SK-N-SH (cell line): ENCODE results near the gene ARMC9.

Experiments used
- EP300 ChIP-seq, 2 experiments: IDR thresholded peaks; 2 replicates each; pipeline versions ENCODE4 v1.4.0 to v1.6.1; 2012; ENCODE audit warnings: borderline replicate concordance in 1 of 2, low read depth in 1 of 2, low read length in 1 of 2
- JUND ChIP-seq: IDR thresholded peaks from 2 replicates; pipeline ENCODE4 v1.4.0; 2012
- MXI1 ChIP-seq: IDR thresholded peaks from 2 replicates; pipeline ENCODE4 v1.6.1; 2012; ENCODE audit warnings: mild to moderate bottlenecking, low read depth, low read length, improper control_type of control experiment
- NRF1 ChIP-seq: IDR thresholded peaks from 2 replicates; pipeline ENCODE4 v1.6.1; 2012; ENCODE audit warnings: low read depth, mild to moderate bottlenecking, low read length
- POLR2AphosphoS5 ChIP-seq: IDR thresholded peaks from 2 replicates; pipeline ENCODE4 v1.6.1; 2012; ENCODE audit warnings: low read depth, low read length
- RAD21 ChIP-seq: IDR thresholded peaks from 2 replicates; pipeline ENCODE4 v1.6.1; 2012; ENCODE audit warnings: mild to moderate bottlenecking, low read length
- RXRA ChIP-seq: IDR thresholded peaks from 2 replicates; pipeline ENCODE4 v1.4.0; 2012; ENCODE audit warnings: low read depth, mild to moderate bottlenecking, borderline replicate concordance
- SMC3 ChIP-seq: IDR thresholded peaks from 2 replicates; pipeline ENCODE4 v1.6.1; 2012; ENCODE audit warnings: low read depth, low read length, improper control_type of control experiment
- TCF12 ChIP-seq: IDR thresholded peaks from 2 replicates; pipeline ENCODE4 v1.4.0; 2012
- TEAD4 ChIP-seq: IDR thresholded peaks from 2 replicates; pipeline ENCODE4 v1.4.0; 2012; ENCODE audit warnings: mild to moderate bottlenecking, borderline replicate concordance; ENCODE audit not compliant: insufficient read depth
- YY1 ChIP-seq: IDR thresholded peaks from 2 replicates; pipeline ENCODE4 v1.4.0; 2012; ENCODE audit warnings: low read depth, mild to moderate bottlenecking
- TF ChIP-seq, protein P1 (sequence below): fragments of 200-600 bp; sonication (generic); IDR thresholded peaks from 2 replicates; pipeline ENCODE4 v1.6.1; 2017; ENCODE audit warnings: antibody characterized with exemption, mild to moderate bottlenecking, moderate library complexity
- TF ChIP-seq, protein P2 (sequence below): IDR thresholded peaks from 2 replicates; pipeline ENCODE4 v1.4.0; 2012; ENCODE audit warnings: low read depth
- TF ChIP-seq, protein P3 (sequence below): IDR thresholded peaks from 2 replicates; pipeline ENCODE4 v1.4.0; 2012; ENCODE audit warnings: low read depth, borderline replicate concordance

DNA sequence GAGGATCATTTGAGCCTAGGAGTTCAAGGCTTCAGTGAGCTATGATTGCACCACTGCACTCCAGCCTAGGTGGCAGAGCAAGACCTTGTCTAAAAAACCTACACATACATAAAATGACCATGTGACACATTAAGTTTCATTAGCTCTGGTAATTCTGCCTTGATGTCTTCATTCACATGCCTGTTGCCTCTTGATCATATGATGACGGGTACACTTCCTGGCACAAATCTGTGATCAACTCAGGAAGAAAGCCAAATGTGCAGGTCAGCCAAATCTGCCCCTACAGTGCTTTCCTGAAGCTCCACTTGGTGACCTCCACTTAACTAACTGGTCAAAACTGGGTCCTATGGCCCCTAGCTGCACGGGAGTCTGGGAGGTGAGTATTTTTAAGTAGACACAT is 142.7 kb downstream of the ARMC9 start:
- TF ChIP-seq, protein P1, sequence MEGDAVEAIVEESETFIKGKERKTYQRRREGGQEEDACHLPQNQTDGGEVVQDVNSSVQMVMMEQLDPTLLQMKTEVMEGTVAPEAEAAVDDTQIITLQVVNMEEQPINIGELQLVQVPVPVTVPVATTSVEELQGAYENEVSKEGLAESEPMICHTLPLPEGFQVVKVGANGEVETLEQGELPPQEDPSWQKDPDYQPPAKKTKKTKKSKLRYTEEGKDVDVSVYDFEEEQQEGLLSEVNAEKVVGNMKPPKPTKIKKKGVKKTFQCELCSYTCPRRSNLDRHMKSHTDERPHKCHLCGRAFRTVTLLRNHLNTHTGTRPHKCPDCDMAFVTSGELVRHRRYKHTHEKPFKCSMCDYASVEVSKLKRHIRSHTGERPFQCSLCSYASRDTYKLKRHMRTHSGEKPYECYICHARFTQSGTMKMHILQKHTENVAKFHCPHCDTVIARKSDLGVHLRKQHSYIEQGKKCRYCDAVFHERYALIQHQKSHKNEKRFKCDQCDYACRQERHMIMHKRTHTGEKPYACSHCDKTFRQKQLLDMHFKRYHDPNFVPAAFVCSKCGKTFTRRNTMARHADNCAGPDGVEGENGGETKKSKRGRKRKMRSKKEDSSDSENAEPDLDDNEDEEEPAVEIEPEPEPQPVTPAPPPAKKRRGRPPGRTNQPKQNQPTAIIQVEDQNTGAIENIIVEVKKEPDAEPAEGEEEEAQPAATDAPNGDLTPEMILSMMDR = no peak
- no peak for TF ChIP-seq JUND
- no peak for TF ChIP-seq SMC3
- TF ChIP-seq, protein P2, sequence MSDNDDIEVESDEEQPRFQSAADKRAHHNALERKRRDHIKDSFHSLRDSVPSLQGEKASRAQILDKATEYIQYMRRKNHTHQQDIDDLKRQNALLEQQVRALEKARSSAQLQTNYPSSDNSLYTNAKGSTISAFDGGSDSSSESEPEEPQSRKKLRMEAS = no peak
- TF ChIP-seq TEAD4 = no peak
- TF ChIP-seq MXI1 = no peak
- no peak for TF ChIP-seq NRF1
- no peak for TF ChIP-seq POLR2AphosphoS5
- TF ChIP-seq, protein P3, sequence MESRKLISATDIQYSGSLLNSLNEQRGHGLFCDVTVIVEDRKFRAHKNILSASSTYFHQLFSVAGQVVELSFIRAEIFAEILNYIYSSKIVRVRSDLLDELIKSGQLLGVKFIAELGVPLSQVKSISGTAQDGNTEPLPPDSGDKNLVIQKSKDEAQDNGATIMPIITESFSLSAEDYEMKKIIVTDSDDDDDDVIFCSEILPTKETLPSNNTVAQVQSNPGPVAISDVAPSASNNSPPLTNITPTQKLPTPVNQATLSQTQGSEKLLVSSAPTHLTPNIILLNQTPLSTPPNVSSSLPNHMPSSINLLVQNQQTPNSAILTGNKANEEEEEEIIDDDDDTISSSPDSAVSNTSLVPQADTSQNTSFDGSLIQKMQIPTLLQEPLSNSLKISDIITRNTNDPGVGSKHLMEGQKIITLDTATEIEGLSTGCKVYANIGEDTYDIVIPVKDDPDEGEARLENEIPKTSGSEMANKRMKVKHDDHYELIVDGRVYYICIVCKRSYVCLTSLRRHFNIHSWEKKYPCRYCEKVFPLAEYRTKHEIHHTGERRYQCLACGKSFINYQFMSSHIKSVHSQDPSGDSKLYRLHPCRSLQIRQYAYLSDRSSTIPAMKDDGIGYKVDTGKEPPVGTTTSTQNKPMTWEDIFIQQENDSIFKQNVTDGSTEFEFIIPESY = no peak
- TF ChIP-seq TCF12 = no peak
- no peak for TF ChIP-seq RXRA
- no peak for TF ChIP-seq YY1
- no peak for TF ChIP-seq EP300 (IDR thresholded peaks at IDR 0.05; ENCODE audit: borderline replicate concordance in 1 of 2, low read depth in 1 of 2, low read length in 1 of 2)
- TF ChIP-seq RAD21 = no peak
